Memory B cell (primary cell): ENCODE measurements around the gene HSPB6.
A peak's percentile ranks its signal among the peaks of the same experiment; 100 is the strongest.
"Not testable (repeated sequence)": the region's sequence is repeated elsewhere in the genome, so short reads cannot be mapped to it uniquely, and the experiment has no call there.

Experiments used
- ATAC-seq: fragments of 150-1000 bp; cut with Tn5 transposase; 2 replicates; pipeline ENCODE4 v1.10.0; 2021; ENCODE audit warnings: low read depth, mild to moderate bottlenecking, moderate library complexity
- DNase-seq, 2 donors: peaks; one replicate each; pipeline ENCODE4 v3.0.0; 2022; ENCODE audit warnings: low spot score in 2 of 2
- H3K27ac Mint-ChIP-seq: one replicate; pipeline ENCODE4 v1.8.0; 2022; ENCODE audit warnings: mild to moderate bottlenecking, moderate library complexity, mixed read lengths
- H3K27me3 Mint-ChIP-seq: one replicate; pipeline ENCODE4 v1.8.0; 2022; ENCODE audit warnings: mixed read lengths
- H3K36me3 Mint-ChIP-seq: one replicate; pipeline ENCODE4 v1.8.0; 2022; ENCODE audit warnings: mild to moderate bottlenecking, mixed read lengths
- H3K4me1 Mint-ChIP-seq: one replicate; pipeline ENCODE4 v1.8.0; 2022; ENCODE audit warnings: mixed read lengths
- H3K4me3 Mint-ChIP-seq: one replicate; pipeline ENCODE4 v1.8.0; 2022; ENCODE audit warnings: mild to moderate bottlenecking, moderate library complexity, mixed read lengths
- H3K9me3 Mint-ChIP-seq: one replicate; pipeline ENCODE4 v1.8.0; 2022; ENCODE audit warnings: mixed read lengths

Gene HSPB6, protein sequence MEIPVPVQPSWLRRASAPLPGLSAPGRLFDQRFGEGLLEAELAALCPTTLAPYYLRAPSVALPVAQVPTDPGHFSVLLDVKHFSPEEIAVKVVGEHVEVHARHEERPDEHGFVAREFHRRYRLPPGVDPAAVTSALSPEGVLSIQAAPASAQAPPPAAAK

GRCh38 chr19:35756377-35757230 is at the start of gene HSPB6:
Gene HSPB6 (minus strand): TSS chr19:35757029. CDS start chr19:35757008, 21 bp downstream.
- Mint-ChIP-seq H3K4me3 (peak within 1 kb of the TSS; percentile 89), H3K4me1 (peaks cover 20% of the 10 kb centered on the region), H3K9me3 (no peaks in the 10 kb centered on the region), H3K27me3 (peaks cover 13% of the 10 kb centered on the region), H3K36me3 (peaks cover 23% of the 10 kb centered on the region), H3K27ac (peak within 1 kb of the TSS; percentile 87)
- no peak for DNase-seq
- no peak for ATAC-seq

- no peak for ATAC-seq
- no peak overlapping the region for H3K27ac Mint-ChIP-seq
These were observed 49.8 kb upstream of the HSPB6 start for GRCh38 chr19:35806597-35806996.

GRCh38 chr19:35805526-35806102 is 48.8 kb upstream of the HSPB6 start:
- Mint-ChIP-seq H3K27ac (no peak overlapping the region), H3K9me3 (no peaks in the 10 kb centered on the region), H3K36me3 (no peaks in the 10 kb centered on the region), H3K4me3 (no peak overlapping the region), H3K4me1 (peaks cover 8% of the 10 kb centered on the region), H3K27me3 (peaks cover 4% of the 10 kb centered on the region)
- ATAC-seq (no peak), DNase-seq (no peak)

More at GRCh38 chr19:35806597-35806996, 49.8 kb upstream of the HSPB6 start:
- Mint-ChIP-seq H3K4me1 (peaks cover 11% of the 10 kb centered on the region), H3K4me3 (no peak overlapping the region), H3K36me3 (no peaks in the 10 kb centered on the region), H3K27me3 (peaks cover 10% of the 10 kb centered on the region), H3K9me3 (no peaks in the 10 kb centered on the region)
- no peak for DNase-seq

- peaks cover 11% of the 10 kb centered on the region for H3K27me3 Mint-ChIP-seq
- H3K4me1 Mint-ChIP-seq, result peaks cover 13% of the 10 kb centered on the region
- H3K27ac Mint-ChIP-seq, result no peak overlapping the region
- no peak overlapping the region for H3K4me3 Mint-ChIP-seq
- DNase-seq, result no peak
- no peaks in the 10 kb centered on the region for H3K9me3 Mint-ChIP-seq
- H3K36me3 Mint-ChIP-seq, result no peaks in the 10 kb centered on the region
- ATAC-seq, result no peak
These were observed 45.0 kb upstream of the HSPB6 start for GRCh38 chr19:35801828-35802227.

DNA sequence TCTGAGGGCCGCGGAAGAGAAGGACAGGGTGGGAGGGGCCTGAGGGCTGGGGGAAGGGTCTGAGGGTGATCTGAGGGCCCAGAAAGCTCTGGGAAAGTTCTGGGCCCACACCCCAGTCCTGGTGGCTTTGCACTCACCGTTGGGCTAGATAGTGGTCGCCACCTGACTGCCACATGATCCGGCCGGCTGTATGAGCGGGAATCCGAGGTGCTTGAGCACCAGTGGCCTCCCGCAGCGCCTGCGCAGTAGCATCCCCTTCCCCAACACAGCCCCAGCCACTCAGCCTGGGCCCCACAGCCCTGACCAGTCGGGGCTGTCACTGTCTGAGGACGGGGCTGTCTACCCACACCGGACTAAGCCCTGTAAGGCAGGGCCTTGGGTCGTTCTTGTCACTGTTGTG is 40.8 kb upstream of the HSPB6 start:
- Mint-ChIP-seq H3K4me1 (peaks cover 7% of the 10 kb centered on the region), H3K36me3 (no peaks in the 10 kb centered on the region)

GRCh38 chr19:35796645-35797542 is 40.1 kb upstream of the HSPB6 start:
- Mint-ChIP-seq H3K4me3 (no peak overlapping the region), H3K27me3 (peaks cover 26% of the 10 kb centered on the region), H3K36me3 (no peaks in the 10 kb centered on the region), H3K9me3 (no peaks in the 10 kb centered on the region), H3K27ac (no peak overlapping the region), H3K4me1 (peaks cover 7% of the 10 kb centered on the region)
- DNase-seq (no peak), ATAC-seq (no peak)

More for the DNA sequence above, 40.8 kb upstream of the HSPB6 start:
- Mint-ChIP-seq H3K27ac (no peak overlapping the region), H3K9me3 (no peaks in the 10 kb centered on the region), H3K27me3 (peaks cover 25% of the 10 kb centered on the region), H3K4me3 (no peak overlapping the region)
- ATAC-seq (no peak), DNase-seq (no peak)

DNA sequence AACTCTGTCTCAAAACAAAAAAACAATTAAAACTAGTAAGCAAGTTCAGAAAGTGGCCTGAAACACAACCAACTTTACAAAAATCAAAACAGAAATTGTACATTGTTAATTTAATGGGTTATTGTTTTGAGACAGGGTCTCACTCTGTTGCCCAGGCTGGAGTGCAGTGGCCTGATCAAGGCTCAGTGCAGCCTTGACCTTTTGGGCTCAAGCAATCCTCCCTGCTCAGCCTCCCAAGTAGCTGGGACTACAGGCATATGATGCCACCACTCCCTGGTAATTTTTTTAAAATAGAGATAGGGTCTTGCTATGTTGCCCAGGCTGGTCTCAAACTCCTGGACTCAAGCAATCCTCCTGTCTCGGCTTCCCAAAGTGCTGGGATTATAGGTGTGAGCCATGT is 38.7 kb upstream of the HSPB6 start:
- not testable (repeated sequence) for H3K4me1 Mint-ChIP-seq, H3K4me3 Mint-ChIP-seq, H3K27ac Mint-ChIP-seq, DNase-seq, H3K36me3 Mint-ChIP-seq, ATAC-seq, H3K9me3 Mint-ChIP-seq
- peaks cover 26% of the 10 kb centered on the region for H3K27me3 Mint-ChIP-seq

DNA sequence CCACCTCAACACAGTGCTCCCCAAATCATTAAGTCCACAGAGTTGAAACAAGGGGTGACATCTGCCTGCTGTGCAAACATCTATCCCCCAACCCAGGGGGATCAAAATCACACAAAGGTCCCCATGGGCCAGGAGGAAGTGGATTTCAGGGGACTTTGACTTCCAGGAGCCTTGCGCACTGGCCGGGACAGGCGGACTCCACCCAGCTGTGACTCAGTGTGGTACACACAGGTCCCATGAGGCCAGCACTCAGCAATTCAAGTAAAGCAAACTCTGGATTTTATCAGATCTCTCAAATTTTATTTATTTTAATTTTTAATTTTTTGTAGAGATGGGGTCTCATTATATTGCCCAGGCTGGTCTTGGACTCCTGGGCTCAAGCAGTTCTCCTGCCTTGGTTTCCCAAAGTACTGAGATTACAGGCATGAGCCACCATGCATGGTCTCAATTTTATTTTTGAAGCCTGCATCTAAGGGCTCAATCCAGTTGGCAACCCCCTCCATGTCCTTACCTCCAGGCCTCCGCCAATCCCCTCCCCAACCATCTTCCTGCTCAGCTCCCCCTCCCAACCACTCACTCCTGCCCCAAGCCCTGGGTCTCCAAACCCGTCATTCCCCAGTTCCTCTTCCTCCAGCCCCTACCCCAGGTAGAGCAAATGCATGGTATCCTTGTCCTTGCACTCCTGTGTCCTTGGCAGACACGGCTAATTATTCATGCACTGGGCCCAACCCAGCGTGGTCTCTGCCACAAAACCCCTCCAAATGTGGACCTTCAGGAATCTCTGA is 36.7 kb upstream of the HSPB6 start:
- DNase-seq (no peak), ATAC-seq (no peak)
- Mint-ChIP-seq H3K27ac (no peak overlapping the region), H3K9me3 (no peaks in the 10 kb centered on the region), H3K36me3 (no peaks in the 10 kb centered on the region), H3K27me3 (peaks cover 24% of the 10 kb centered on the region), H3K4me3 (no peak overlapping the region), H3K4me1 (peaks cover 7% of the 10 kb centered on the region)

DNA sequence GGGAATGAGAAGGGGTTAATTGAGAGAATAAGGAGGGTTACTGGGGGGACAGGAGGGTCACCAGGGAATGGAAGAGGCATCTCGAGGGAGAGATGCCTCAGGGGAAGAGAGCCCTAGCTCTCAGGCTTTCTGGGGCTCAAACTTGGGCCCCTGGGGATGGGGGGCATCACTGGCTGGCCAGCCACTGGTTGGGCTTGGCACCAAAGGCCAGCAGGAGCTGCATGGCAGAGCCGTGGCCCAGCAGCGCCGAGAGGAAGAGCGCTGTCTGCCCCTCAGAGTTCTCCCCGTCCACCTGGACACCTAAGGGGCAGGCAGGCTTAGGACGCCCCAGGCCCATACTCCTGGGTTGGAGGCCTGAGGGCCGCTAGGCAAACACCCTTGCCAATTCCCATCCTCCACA is 36.1 kb upstream of the HSPB6 start:
- no peaks in the 10 kb centered on the region for H3K36me3 Mint-ChIP-seq
- ATAC-seq (no peak), DNase-seq (no peak)
- H3K4me1 Mint-ChIP-seq, result peaks cover 7% of the 10 kb centered on the region
- H3K4me3 Mint-ChIP-seq, result no peak overlapping the region
- H3K27ac Mint-ChIP-seq, result no peak overlapping the region
- peaks cover 22% of the 10 kb centered on the region for H3K27me3 Mint-ChIP-seq
- no peaks in the 10 kb centered on the region for H3K9me3 Mint-ChIP-seq

- Mint-ChIP-seq H3K4me3 (no peak overlapping the region), H3K36me3 (no peaks in the 10 kb centered on the region), H3K9me3 (no peaks in the 10 kb centered on the region), H3K4me1 (peaks cover 6% of the 10 kb centered on the region), H3K27ac (no peak overlapping the region), H3K27me3 (peaks cover 20% of the 10 kb centered on the region)
- ATAC-seq (no peak), DNase-seq (no peak)
These were observed 35.5 kb upstream of the HSPB6 start for GRCh38 chr19:35792312-35792711.

- no peak overlapping the region for H3K4me3 Mint-ChIP-seq
- ATAC-seq (no peak), DNase-seq (no peak)
- no peaks in the 10 kb centered on the region for H3K9me3 Mint-ChIP-seq
- H3K27me3 Mint-ChIP-seq, result peaks cover 15% of the 10 kb centered on the region
- H3K4me1 Mint-ChIP-seq, result peaks cover 2% of the 10 kb centered on the region
- H3K27ac Mint-ChIP-seq, result no peak overlapping the region
- H3K36me3 Mint-ChIP-seq, result no peaks in the 10 kb centered on the region
These were observed 35.0 kb upstream of the HSPB6 start for GRCh38 chr19:35791814-35792279.

DNA sequence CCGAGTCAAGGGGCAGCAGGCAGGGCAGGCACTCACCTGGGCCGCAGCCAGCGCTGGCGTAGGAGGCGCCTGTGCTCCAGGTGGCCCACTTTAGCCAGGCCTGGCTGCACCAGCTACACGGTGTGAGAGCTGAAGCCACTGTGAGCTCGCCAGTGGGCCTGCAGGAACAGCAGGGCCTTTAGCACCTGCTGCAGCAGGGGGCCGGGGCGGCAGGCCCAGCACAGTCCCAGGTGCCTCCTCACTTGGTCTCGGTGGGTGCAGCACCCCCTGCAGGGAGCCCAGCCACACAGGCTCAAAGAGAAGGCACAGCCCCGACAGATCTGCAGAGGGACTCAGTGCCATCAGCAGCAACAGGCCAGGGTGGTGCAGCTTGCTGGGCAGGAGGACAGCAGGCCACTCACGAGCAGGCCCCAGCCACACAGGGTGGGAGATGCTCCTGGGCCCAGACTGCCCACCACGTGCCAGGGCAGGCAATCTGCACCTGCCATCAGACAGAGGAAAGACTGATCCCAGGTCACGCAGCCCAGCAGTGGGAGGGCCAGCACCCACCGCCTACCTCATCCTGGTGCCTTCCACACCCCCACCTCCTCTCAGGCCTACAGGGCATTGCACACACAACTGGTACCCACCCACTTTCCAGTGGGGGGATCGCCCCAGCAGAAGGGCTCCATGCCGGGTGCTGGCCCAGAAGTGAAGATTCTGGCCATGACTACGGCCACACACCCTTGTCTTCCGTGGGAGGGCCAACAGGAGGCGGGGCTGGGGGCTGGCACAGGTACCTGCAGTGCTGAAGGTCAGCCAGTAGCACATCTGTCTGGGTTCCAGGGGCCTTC is 34.4 kb upstream of the HSPB6 start:
- DNase-seq (no peak), ATAC-seq (peak; percentile 44)
- no peaks in the 10 kb centered on the region for H3K9me3 Mint-ChIP-seq

More for the DNA sequence above, 34.4 kb upstream of the HSPB6 start:
- Mint-ChIP-seq H3K27me3 (peaks cover 10% of the 10 kb centered on the region), H3K36me3 (no peaks in the 10 kb centered on the region), H3K4me3 (no peak overlapping the region), H3K27ac (no peak overlapping the region), H3K4me1 (no peaks in the 10 kb centered on the region)
